Activated naive CD8-positive, alpha-beta T cell treated with anti-CD3 and anti-CD28 coated beads for 36 hours (primary cell): ENCODE measurements around the gene GUCY1A2. TPM values are rescaled to one million over a fixed set of nuclear protein-coding genes. Genes with fewer than 3 reads are reported as not detected.

Experiments used
- DNase-seq: peaks from one replicate; pipeline ENCODE4 v3.0.0; 2021
- H3K27ac Mint-ChIP-seq: one replicate; pipeline ENCODE4 v1.8.0; 2022; ENCODE audit warnings: mild to moderate bottlenecking, moderate library complexity, mixed read lengths
- H3K27me3 Mint-ChIP-seq: one replicate; pipeline ENCODE4 v1.8.0; 2022; ENCODE audit warnings: mild to moderate bottlenecking, mixed read lengths
- H3K36me3 Mint-ChIP-seq: one replicate; pipeline ENCODE4 v1.8.0; 2021; ENCODE audit warnings: mild to moderate bottlenecking, mixed read lengths
- H3K4me1 Mint-ChIP-seq: one replicate; pipeline ENCODE4 v1.8.0; 2021; ENCODE audit warnings: mixed read lengths
- H3K4me3 Mint-ChIP-seq: one replicate; pipeline ENCODE4 v1.8.0; 2022; ENCODE audit warnings: mild to moderate bottlenecking, moderate library complexity, mixed read lengths
- H3K9me3 Mint-ChIP-seq: one replicate; pipeline ENCODE4 v1.8.0; 2022; ENCODE audit warnings: mixed read lengths
- total RNA-seq, 2 experiments: library from RNA; stranded (reverse); gene quantifications; one replicate each; pipeline ENCODE4 v1.2.3, GENCODE V29; 2021

The GUCY1A2 gene
- total RNA-seq, 2 experiments from 2014 or later: not detected

- Mint-ChIP-seq H3K4me1 (no peaks in the 10 kb centered on the region), H3K36me3 (no peaks in the 10 kb centered on the region)
- DNase-seq: no peak
These were observed 291.0 kb downstream of the GUCY1A2 start for GRCh38 chr11:106727256-106727655.

GRCh38 chr11:106724293-106724892 is 293.9 kb downstream of the GUCY1A2 start:
- H3K27me3 Mint-ChIP-seq: no peaks in the 10 kb centered on the region
- no peak overlapping the region for H3K27ac Mint-ChIP-seq
- H3K4me3 Mint-ChIP-seq: no peak overlapping the region
- H3K4me1 Mint-ChIP-seq: no peaks in the 10 kb centered on the region
- no peaks in the 10 kb centered on the region for H3K9me3 Mint-ChIP-seq
- H3K36me3 Mint-ChIP-seq: no peaks in the 10 kb centered on the region
- no peak for DNase-seq

More at GRCh38 chr11:106727256-106727655, 291.0 kb downstream of the GUCY1A2 start:
- no peaks in the 10 kb centered on the region for H3K27me3 Mint-ChIP-seq
- H3K9me3 Mint-ChIP-seq: no peaks in the 10 kb centered on the region
- H3K4me3 Mint-ChIP-seq: no peak overlapping the region
- H3K27ac Mint-ChIP-seq: no peak overlapping the region

- no peak for DNase-seq
- Mint-ChIP-seq H3K27me3 (no peaks in the 10 kb centered on the region), H3K9me3 (no peaks in the 10 kb centered on the region), H3K27ac (no peak overlapping the region), H3K4me3 (no peak overlapping the region), H3K36me3 (no peaks in the 10 kb centered on the region), H3K4me1 (no peaks in the 10 kb centered on the region)
These were observed 295.2 kb downstream of the GUCY1A2 start for GRCh38 chr11:106723071-106723470.

GRCh38 chr11:106717222-106717621 is 301.1 kb downstream of the GUCY1A2 start:
- no peaks in the 10 kb centered on the region for H3K36me3 Mint-ChIP-seq
- no peak overlapping the region for H3K4me3 Mint-ChIP-seq
- no peaks in the 10 kb centered on the region for H3K4me1 Mint-ChIP-seq
- no peaks in the 10 kb centered on the region for H3K27me3 Mint-ChIP-seq
- no peak for DNase-seq
- H3K9me3 Mint-ChIP-seq: peaks cover 4% of the 10 kb centered on the region
- H3K27ac Mint-ChIP-seq: no peak overlapping the region

- no peaks in the 10 kb centered on the region for H3K4me1 Mint-ChIP-seq
- H3K9me3 Mint-ChIP-seq: peaks cover 4% of the 10 kb centered on the region
- no peaks in the 10 kb centered on the region for H3K27me3 Mint-ChIP-seq
- no peak overlapping the region for H3K4me3 Mint-ChIP-seq
- no peak for DNase-seq
- no peak overlapping the region for H3K27ac Mint-ChIP-seq
- H3K36me3 Mint-ChIP-seq: no peaks in the 10 kb centered on the region
These were observed 304.1 kb downstream of the GUCY1A2 start for GRCh38 chr11:106714199-106714598.

- Mint-ChIP-seq H3K27ac (no peak overlapping the region), H3K4me1 (no peaks in the 10 kb centered on the region), H3K4me3 (no peak overlapping the region), H3K27me3 (no peaks in the 10 kb centered on the region), H3K9me3 (peaks cover 4% of the 10 kb centered on the region), H3K36me3 (no peaks in the 10 kb centered on the region)
- DNase-seq: no peak
These were observed 309.9 kb downstream of the GUCY1A2 start for GRCh38 chr11:106708348-106708747.

- no peaks in the 10 kb centered on the region for H3K4me1 Mint-ChIP-seq
- no peaks in the 10 kb centered on the region for H3K27me3 Mint-ChIP-seq
- H3K9me3 Mint-ChIP-seq: no peaks in the 10 kb centered on the region
- H3K4me3 Mint-ChIP-seq: no peak overlapping the region
- H3K36me3 Mint-ChIP-seq: no peaks in the 10 kb centered on the region
- no peak for DNase-seq
- H3K27ac Mint-ChIP-seq: no peak overlapping the region
These were observed 311.9 kb downstream of the GUCY1A2 start for GRCh38 chr11:106706355-106706754.

GRCh38 chr11:106702805-106703204 is 315.5 kb downstream of the GUCY1A2 start:
- H3K4me3 Mint-ChIP-seq: no peak overlapping the region
- no peaks in the 10 kb centered on the region for H3K4me1 Mint-ChIP-seq
- no peak overlapping the region for H3K27ac Mint-ChIP-seq
- DNase-seq: no peak
- H3K9me3 Mint-ChIP-seq: no peaks in the 10 kb centered on the region
- H3K36me3 Mint-ChIP-seq: no peaks in the 10 kb centered on the region
- no peaks in the 10 kb centered on the region for H3K27me3 Mint-ChIP-seq

GRCh38 chr11:106697058-106697457 is 321.2 kb downstream of the GUCY1A2 start:
- H3K4me3 Mint-ChIP-seq: no peak overlapping the region
- no peak for DNase-seq
- no peak overlapping the region for H3K27ac Mint-ChIP-seq
- no peaks in the 10 kb centered on the region for H3K9me3 Mint-ChIP-seq
- no peaks in the 10 kb centered on the region for H3K36me3 Mint-ChIP-seq
- H3K27me3 Mint-ChIP-seq: no peaks in the 10 kb centered on the region
- no peaks in the 10 kb centered on the region for H3K4me1 Mint-ChIP-seq

- Mint-ChIP-seq H3K9me3 (no peaks in the 10 kb centered on the region), H3K4me1 (no peaks in the 10 kb centered on the region), H3K4me3 (no peak overlapping the region), H3K36me3 (no peaks in the 10 kb centered on the region), H3K27ac (no peak overlapping the region), H3K27me3 (no peaks in the 10 kb centered on the region)
- DNase-seq: no peak
These were observed 322.8 kb downstream of the GUCY1A2 start for GRCh38 chr11:106695506-106695905.

GRCh38 chr11:106694501-106694900 is 323.8 kb downstream of the GUCY1A2 start:
- H3K36me3 Mint-ChIP-seq: no peaks in the 10 kb centered on the region
- no peak for DNase-seq
- no peak overlapping the region for H3K4me3 Mint-ChIP-seq
- peaks cover 1% of the 10 kb centered on the region for H3K9me3 Mint-ChIP-seq
- H3K27ac Mint-ChIP-seq: no peak overlapping the region
- no peaks in the 10 kb centered on the region for H3K4me1 Mint-ChIP-seq
- no peaks in the 10 kb centered on the region for H3K27me3 Mint-ChIP-seq

- DNase-seq: no peak
- H3K4me1 Mint-ChIP-seq: no peaks in the 10 kb centered on the region
- H3K27ac Mint-ChIP-seq: no peak overlapping the region
- no peaks in the 10 kb centered on the region for H3K27me3 Mint-ChIP-seq
- H3K4me3 Mint-ChIP-seq: no peak overlapping the region
- no peaks in the 10 kb centered on the region for H3K36me3 Mint-ChIP-seq
- peaks cover 1% of the 10 kb centered on the region for H3K9me3 Mint-ChIP-seq
These were observed 326.4 kb downstream of the GUCY1A2 start for GRCh38 chr11:106691807-106692365.

GRCh38 chr11:106690923-106691322 is 327.4 kb downstream of the GUCY1A2 start:
- H3K27me3 Mint-ChIP-seq: no peaks in the 10 kb centered on the region
- DNase-seq: no peak
- no peak overlapping the region for H3K4me3 Mint-ChIP-seq
- no peaks in the 10 kb centered on the region for H3K36me3 Mint-ChIP-seq
- no peaks in the 10 kb centered on the region for H3K4me1 Mint-ChIP-seq
- H3K27ac Mint-ChIP-seq: no peak overlapping the region
- H3K9me3 Mint-ChIP-seq: peaks cover 1% of the 10 kb centered on the region

GRCh38 chr11:106684944-106685343 is 333.3 kb downstream of the GUCY1A2 start:
- no peaks in the 10 kb centered on the region for H3K9me3 Mint-ChIP-seq
- H3K4me3 Mint-ChIP-seq: no peak overlapping the region
- no peaks in the 10 kb centered on the region for H3K27me3 Mint-ChIP-seq
- H3K4me1 Mint-ChIP-seq: no peaks in the 10 kb centered on the region
- H3K27ac Mint-ChIP-seq: no peak overlapping the region
- DNase-seq: no peak
- no peaks in the 10 kb centered on the region for H3K36me3 Mint-ChIP-seq

- no peaks in the 10 kb centered on the region for H3K4me1 Mint-ChIP-seq
- no peaks in the 10 kb centered on the region for H3K36me3 Mint-ChIP-seq
- H3K27me3 Mint-ChIP-seq: no peaks in the 10 kb centered on the region
- no peaks in the 10 kb centered on the region for H3K9me3 Mint-ChIP-seq
- no peak overlapping the region for H3K27ac Mint-ChIP-seq
- no peak for DNase-seq
- H3K4me3 Mint-ChIP-seq: no peak overlapping the region
These were observed 334.8 kb downstream of the GUCY1A2 start for GRCh38 chr11:106683435-106683834.

GRCh38 chr11:106681435-106681834 is 336.8 kb downstream of the GUCY1A2 start:
- Mint-ChIP-seq H3K27ac (no peak overlapping the region), H3K4me3 (no peak overlapping the region), H3K27me3 (no peaks in the 10 kb centered on the region), H3K4me1 (no peaks in the 10 kb centered on the region), H3K36me3 (no peaks in the 10 kb centered on the region), H3K9me3 (no peaks in the 10 kb centered on the region)
- DNase-seq: no peak
